Loucy (cell line): ENCODE results near the gene PGM2.

Experiments used
- H2AFZ ChIP-seq: fragments of 200-600 bp; sonication (generic); 2 replicates; pipeline ENCODE4 v1.6.0; 2016; ENCODE audit warnings: antibody characterized with exemption, mild to moderate bottlenecking, low read length, moderate library complexity
- H3F3A ChIP-seq: fragments of 200-600 bp; 2 replicates; pipeline ENCODE4 v1.6.0; 2016; ENCODE audit warnings: antibody characterized with exemption, low read depth, mild to moderate bottlenecking
- H3K27me3 ChIP-seq: fragments of 200-600 bp; sonication (generic); 2 replicates; pipeline ENCODE4 v1.6.1; 2014; ENCODE audit warnings: low read length, mild to moderate bottlenecking; ENCODE audit not compliant: insufficient read depth, poor library complexity, severe bottlenecking
- H3K36me3 ChIP-seq: fragments of 200-600 bp; sonication (generic); 2 replicates; pipeline ENCODE4 v1.6.1; 2016; ENCODE audit warnings: low read length; ENCODE audit not compliant: insufficient read depth
- H3K4me1 ChIP-seq: fragments of 200-600 bp; sonication (generic); 2 replicates; pipeline ENCODE4 v1.5.1; 2014; ENCODE audit warnings: low read length, mild to moderate bottlenecking; ENCODE audit not compliant: insufficient read depth, poor library complexity, severe bottlenecking
- H3K4me2 ChIP-seq: fragments of 200-600 bp; sonication (generic); 2 replicates; pipeline ENCODE4 v1.6.0; 2014; ENCODE audit warnings: antibody characterized with exemption, low read length, low read depth, mild to moderate bottlenecking; ENCODE audit not compliant: poor library complexity, severe bottlenecking
- H3K4me3 ChIP-seq: fragments of 200-600 bp; sonication (generic); 2 replicates; pipeline ENCODE4 v1.5.1; 2014; ENCODE audit warnings: low read length, mild to moderate bottlenecking, mixed read lengths; ENCODE audit not compliant: poor library complexity, severe bottlenecking
- H3K79me2 ChIP-seq: fragments of 200-600 bp; sonication (generic); 2 replicates; pipeline ENCODE4 v1.6.1; 2014; ENCODE audit warnings: low read length; ENCODE audit not compliant: insufficient read depth
- H3K9ac ChIP-seq: fragments of 200-600 bp; sonication (generic); 2 replicates; pipeline ENCODE4 v1.6.0; 2014; ENCODE audit warnings: mild to moderate bottlenecking, low read depth, low read length, moderate library complexity; ENCODE audit not compliant: poor library complexity, severe bottlenecking
- H3K9me2 ChIP-seq: fragments of 200-600 bp; sonication (generic); replicated peaks from 2 replicates; pipeline ENCODE4 v1.6.1; 2016; ENCODE audit warnings: low read depth, low read length, mixed read lengths
- H3K9me3 ChIP-seq: fragments of 200-600 bp; sonication (generic); 2 replicates; pipeline ENCODE4 v1.6.1; 2014; ENCODE audit warnings: mild to moderate bottlenecking, antibody characterized with exemption, low read length, low read depth; ENCODE audit not compliant: insufficient read depth
- H4K20me1 ChIP-seq: fragments of 200-600 bp; sonication (generic); 2 replicates; pipeline ENCODE4 v1.6.0; 2014; ENCODE audit warnings: antibody characterized with exemption, low read length, mild to moderate bottlenecking; ENCODE audit not compliant: insufficient read depth, poor library complexity, severe bottlenecking
- CTCF ChIP-seq: fragments of 200-600 bp; sonication (generic); conservative IDR thresholded peaks from 2 replicates; pipeline ENCODE4 v1.5.1; 2014; ENCODE audit warnings: mild to moderate bottlenecking, antibody characterized with exemption, low read length
- EZH2phosphoT487 ChIP-seq: fragments of 200-600 bp; IDR thresholded peaks from 2 replicates; pipeline ENCODE4 v1.6.1; 2018; ENCODE audit warnings: antibody characterized with exemption, mild to moderate bottlenecking, moderate library complexity, borderline replicate concordance

PGM2 gene

DNA sequence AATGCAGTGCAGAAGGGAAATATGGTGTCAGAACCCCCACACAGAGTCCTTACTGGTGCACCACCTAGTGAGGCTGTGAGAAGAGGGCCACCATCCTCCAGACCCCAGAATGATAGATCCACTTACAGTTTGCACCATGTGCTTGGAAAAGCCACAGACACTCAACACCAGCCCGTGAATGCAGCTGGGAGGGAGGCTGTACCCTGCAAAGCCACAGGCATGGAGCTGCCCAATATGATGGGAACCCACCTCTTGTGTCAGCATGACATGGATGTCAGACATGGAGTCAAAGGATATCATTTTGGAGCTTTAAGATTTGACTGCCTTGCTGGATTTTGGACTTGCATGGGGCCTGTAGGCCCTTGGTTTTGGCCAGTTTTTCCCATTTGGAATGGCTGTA is 34.2 kb upstream of the PGM2 start:
- Histone ChIP-seq H4K20me1 (no peaks in the 10 kb centered on the region), H3K9me3 (no peaks in the 10 kb centered on the region; the same call in 1 of the 2 replicates), H3K4me3 (no peak overlapping the region), H3K36me3 (no peaks in the 10 kb centered on the region), H3F3A (no peaks in the 10 kb centered on the region), H3K9me2 (no peaks in the 10 kb centered on the region), H3K4me2 (no peak overlapping the region), H3K79me2 (no peaks in the 10 kb centered on the region), H2AFZ (no peak overlapping the region), H3K27me3 (no peaks in the 10 kb centered on the region), H3K9ac (no peak overlapping the region), H3K4me1 (no peaks in the 10 kb centered on the region)
- no peak for TF ChIP-seq CTCF
- TF ChIP-seq EZH2phosphoT487, result no peak

DNA sequence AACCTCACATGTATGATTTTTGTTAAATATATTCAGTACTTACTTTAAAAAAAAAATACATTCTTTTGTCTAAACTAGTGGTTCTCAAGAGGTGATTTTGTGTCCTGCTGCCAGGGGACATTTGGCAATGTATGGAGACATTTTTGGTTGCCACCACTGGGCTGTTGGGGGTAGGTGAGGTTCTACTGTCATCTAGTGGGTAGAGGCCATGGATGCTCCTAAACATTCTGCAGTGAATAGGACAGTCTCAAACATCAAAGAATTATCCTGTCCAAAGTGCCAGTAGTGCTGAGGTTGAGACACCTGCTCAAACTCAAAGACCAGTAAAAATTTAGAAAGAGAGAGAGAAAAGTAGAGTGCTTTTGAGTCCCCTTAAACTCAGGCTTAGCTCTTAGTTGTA is 32.9 kb upstream of the PGM2 start:
- TF ChIP-seq CTCF (peak; percentile 75), EZH2phosphoT487 (no peak)

DNA sequence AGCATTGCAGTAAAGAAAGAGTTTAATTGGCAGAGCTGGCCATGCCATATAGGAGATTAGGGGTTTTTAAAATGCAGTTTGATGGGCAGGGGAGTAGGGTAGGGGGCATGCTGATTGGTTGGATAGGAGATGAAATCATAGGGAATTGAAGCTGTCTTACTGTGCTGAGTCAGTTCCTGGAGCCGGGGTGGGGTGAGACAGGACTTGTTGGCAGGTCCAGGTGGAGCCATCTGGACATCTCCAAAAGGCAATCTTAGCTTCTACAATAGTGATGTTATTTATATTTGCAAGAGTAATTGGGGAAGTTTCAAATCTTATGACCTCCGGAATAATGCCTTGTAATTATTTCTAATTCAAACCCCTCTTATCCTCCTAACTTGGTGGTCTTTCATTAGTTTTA is 32.4 kb upstream of the PGM2 start:
- H4K20me1 ChIP-seq, result no peaks in the 10 kb centered on the region
- H3K9ac ChIP-seq, result no peak overlapping the region
- H3K27me3 ChIP-seq, result no peaks in the 10 kb centered on the region
- H3K4me2 ChIP-seq, result no peak overlapping the region
- H3K9me3 ChIP-seq, result no peaks in the 10 kb centered on the region; the same call in 1 of the 2 replicates
- no peaks in the 10 kb centered on the region for H3F3A ChIP-seq
- no peak overlapping the region for H2AFZ ChIP-seq
- H3K4me1 ChIP-seq, result no peaks in the 10 kb centered on the region
- H3K36me3 ChIP-seq, result no peaks in the 10 kb centered on the region
- H3K9me2 ChIP-seq, result no peaks in the 10 kb centered on the region
- TF ChIP-seq CTCF (no peak), EZH2phosphoT487 (no peak)
- H3K4me3 ChIP-seq, result no peak overlapping the region
- no peaks in the 10 kb centered on the region for H3K79me2 ChIP-seq

More for the DNA sequence above, 32.9 kb upstream of the PGM2 start:
- Histone ChIP-seq H4K20me1 (no peaks in the 10 kb centered on the region), H3K9ac (no peak overlapping the region), H3K79me2 (no peaks in the 10 kb centered on the region), H3K27me3 (no peaks in the 10 kb centered on the region), H3K4me1 (no peaks in the 10 kb centered on the region), H3K4me2 (no peak overlapping the region), H2AFZ (no peak overlapping the region), H3K9me2 (no peaks in the 10 kb centered on the region), H3F3A (no peaks in the 10 kb centered on the region), H3K4me3 (no peak overlapping the region), H3K36me3 (no peaks in the 10 kb centered on the region), H3K9me3 (no peaks in the 10 kb centered on the region; the same call in 1 of the 2 replicates)
